ENCODE measurements around the gene LENG8.
"Not testable (repeated sequence)": the region's sequence is repeated elsewhere in the genome, so short reads cannot be mapped to it uniquely, and the experiment has no call there.

The LENG8 gene

DNA sequence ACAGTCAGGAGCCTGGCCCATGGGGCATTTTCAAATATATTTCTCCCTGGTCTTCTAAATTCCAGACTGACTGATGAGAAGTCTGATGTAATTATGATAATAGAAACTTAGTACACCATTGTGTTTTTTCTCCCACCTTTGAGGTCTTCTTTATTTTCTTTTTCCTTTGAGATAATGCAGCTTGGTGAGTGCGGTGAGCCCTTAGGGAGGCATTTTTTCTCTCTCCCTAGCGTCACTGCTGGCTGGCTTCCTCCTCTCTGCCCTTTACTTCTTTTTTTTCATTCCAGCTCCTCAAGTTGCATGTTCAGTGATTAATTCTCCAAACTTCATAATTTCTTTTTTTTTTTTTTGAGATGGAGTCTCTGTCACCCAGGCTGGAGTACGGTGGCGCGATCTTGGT is 36.9 kb downstream of the LENG8 start:
- H3K4me3 ChIP-seq, result no peak overlapping the region
- no peak for TF ChIP-seq FOXP2 (optimal IDR thresholded peaks at IDR 0.05; ENCODE audit: control extremely low read depth, extremely low read length, insufficient read depth)
- TF ChIP-seq EZH2 (IDR thresholded peaks at IDR 0.05), result no peak
- TF ChIP-seq POLR2AphosphoS5 (IDR thresholded peaks at IDR 0.05; ENCODE audit: borderline replicate concordance, low read depth, low read length), result no peak
- no peaks in the 10 kb centered on the region for H3K36me3 ChIP-seq (ENCODE audit: insufficient read depth, low read length)
- no peak overlapping the region for H3K9ac ChIP-seq (ENCODE audit: insufficient read length)
- H3K27ac ChIP-seq, result no peak overlapping the region
- DNase-seq (ENCODE audit: low read depth, low spot score), result no peak
- H3K9me3 ChIP-seq (ENCODE audit: low read depth, low read length), result no peaks in the 10 kb centered on the region

DNA sequence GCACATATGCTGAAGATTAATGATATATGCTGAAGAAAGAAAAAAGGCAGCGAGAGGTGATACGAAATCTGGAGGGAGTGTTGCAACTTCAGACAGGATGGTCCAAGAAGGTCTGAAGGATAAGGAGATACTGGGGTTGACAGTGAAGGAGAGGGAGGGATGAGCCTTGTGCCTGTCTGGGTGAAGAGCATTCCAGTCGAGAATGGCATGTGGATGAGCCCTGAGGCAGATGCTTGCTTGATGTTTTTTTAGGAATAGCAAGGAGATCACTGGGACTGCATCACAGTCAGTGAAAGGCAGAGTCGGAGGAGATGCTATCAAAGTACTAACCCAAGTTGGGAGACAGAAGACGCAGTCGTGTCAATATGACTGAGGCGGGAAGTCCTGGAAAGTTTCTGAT is 40.3 kb downstream of the LENG8 start:
- no peak for DNase-seq (ENCODE audit: low read depth, low spot score)
- TF ChIP-seq FOXP2 (optimal IDR thresholded peaks at IDR 0.05; ENCODE audit: control extremely low read depth, extremely low read length, insufficient read depth) (no peak), EZH2 (IDR thresholded peaks at IDR 0.05) (no peak), POLR2AphosphoS5 (IDR thresholded peaks at IDR 0.05; ENCODE audit: borderline replicate concordance, low read depth, low read length) (no peak)
- Histone ChIP-seq H3K27ac (no peak overlapping the region), H3K4me3 (no peak overlapping the region), H3K36me3 (ENCODE audit: insufficient read depth, low read length) (no peaks in the 10 kb centered on the region), H3K9me3 (ENCODE audit: low read depth, low read length) (no peaks in the 10 kb centered on the region), H3K9ac (ENCODE audit: insufficient read length) (no peak overlapping the region)

GRCh38 chr19:54489766-54490165 is 40.8 kb downstream of the LENG8 start:
- no peak for DNase-seq (ENCODE audit: low read depth, low spot score)
- H3K36me3 ChIP-seq (ENCODE audit: insufficient read depth, low read length), result no peaks in the 10 kb centered on the region
- no peak for TF ChIP-seq EZH2 (IDR thresholded peaks at IDR 0.05)
- TF ChIP-seq FOXP2 (optimal IDR thresholded peaks at IDR 0.05; ENCODE audit: control extremely low read depth, extremely low read length, insufficient read depth), result no peak
- no peak for TF ChIP-seq POLR2AphosphoS5 (IDR thresholded peaks at IDR 0.05; ENCODE audit: borderline replicate concordance, low read depth, low read length)

DNA sequence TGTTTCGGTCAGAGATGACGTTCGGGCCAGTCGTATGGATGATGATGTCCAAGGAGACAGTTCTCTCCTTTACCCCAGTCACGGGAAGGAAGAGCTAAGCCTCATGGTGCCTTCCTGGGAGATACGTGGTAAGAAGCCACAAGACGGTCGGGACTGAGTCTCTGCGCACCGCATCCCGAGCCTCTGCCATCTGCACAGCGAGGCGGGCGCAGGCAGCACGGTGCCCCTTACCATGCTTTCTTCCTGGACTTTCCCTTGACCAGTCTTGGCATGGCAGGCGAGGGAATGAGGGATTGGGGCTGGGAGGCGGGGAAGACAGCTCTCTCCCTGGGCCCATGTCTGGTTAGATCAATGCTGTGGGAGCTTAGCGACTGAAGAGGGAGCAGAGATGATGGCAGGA is 43.6 kb downstream of the LENG8 start:
- no peak for DNase-seq (ENCODE audit: low read depth, low spot score)
- Histone ChIP-seq H3K9ac (ENCODE audit: insufficient read length) (no peak overlapping the region), H3K9me3 (ENCODE audit: low read depth, low read length) (no peaks in the 10 kb centered on the region), H3K36me3 (ENCODE audit: insufficient read depth, low read length) (no peaks in the 10 kb centered on the region), H3K27ac (no peak overlapping the region), H3K4me3 (no peak overlapping the region)
- no peak for TF ChIP-seq POLR2AphosphoS5 (IDR thresholded peaks at IDR 0.05; ENCODE audit: borderline replicate concordance, low read depth, low read length)
- TF ChIP-seq EZH2 (IDR thresholded peaks at IDR 0.05), result no peak
- TF ChIP-seq FOXP2 (optimal IDR thresholded peaks at IDR 0.05; ENCODE audit: control extremely low read depth, extremely low read length, insufficient read depth), result no peak

More at GRCh38 chr19:54489766-54490165, 40.8 kb downstream of the LENG8 start:
- Histone ChIP-seq H3K27ac (no peak overlapping the region), H3K9ac (ENCODE audit: insufficient read length) (no peak overlapping the region), H3K9me3 (ENCODE audit: low read depth, low read length) (no peaks in the 10 kb centered on the region), H3K4me3 (no peak overlapping the region)

GRCh38 chr19:54493056-54493455 is 44.1 kb downstream of the LENG8 start:
- DNase-seq (ENCODE audit: low read depth, low spot score); H3K27ac ChIP-seq; H3K9me3 ChIP-seq (ENCODE audit: low read depth, low read length); H3K9ac ChIP-seq (ENCODE audit: insufficient read length); H3K4me3 ChIP-seq; H3K36me3 ChIP-seq (ENCODE audit: insufficient read depth, low read length): not testable (repeated sequence)

- no peak for TF ChIP-seq FOXP2 (optimal IDR thresholded peaks at IDR 0.05; ENCODE audit: control extremely low read depth, extremely low read length, insufficient read depth)
- DNase-seq (ENCODE audit: low read depth, low spot score), result no peak
- Histone ChIP-seq H3K4me3 (no peak overlapping the region), H3K36me3 (ENCODE audit: insufficient read depth, low read length) (no peaks in the 10 kb centered on the region), H3K27ac (no peak overlapping the region), H3K9ac (ENCODE audit: insufficient read length) (no peak overlapping the region), H3K9me3 (ENCODE audit: low read depth, low read length) (no peaks in the 10 kb centered on the region)
Measured at GRCh38 chr19:54493967-54494585, 45.1 kb downstream of the LENG8 start.

DNA sequence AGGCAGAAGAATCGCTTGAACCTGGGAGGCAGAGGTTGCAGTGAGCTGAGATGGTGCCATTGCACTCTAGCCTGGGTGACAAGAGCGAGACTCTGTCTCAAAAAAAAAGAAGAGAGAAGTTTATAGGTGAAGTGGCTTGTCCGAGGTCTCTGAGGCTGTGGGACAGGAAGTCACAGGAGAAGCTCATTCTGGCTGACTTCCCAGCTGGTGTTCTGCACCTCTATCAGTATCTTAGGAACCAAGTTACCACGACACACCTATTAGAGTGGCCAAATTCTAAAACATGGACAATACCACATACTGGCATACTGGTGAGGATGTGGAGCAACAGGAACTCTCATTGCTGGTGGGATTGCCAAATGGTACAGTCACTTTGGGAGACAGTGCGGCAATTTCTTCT is 46.3 kb downstream of the LENG8 start:
- H3K4me3 ChIP-seq; DNase-seq (ENCODE audit: low read depth, low spot score); H3K27ac ChIP-seq; H3K9me3 ChIP-seq (ENCODE audit: low read depth, low read length); H3K36me3 ChIP-seq (ENCODE audit: insufficient read depth, low read length); H3K9ac ChIP-seq (ENCODE audit: insufficient read length): not testable (repeated sequence)

- not testable (repeated sequence) for H3K9me3 ChIP-seq (ENCODE audit: low read depth, low read length); H3K27ac ChIP-seq; H3K4me3 ChIP-seq; DNase-seq (ENCODE audit: low read depth, low spot score); H3K36me3 ChIP-seq (ENCODE audit: insufficient read depth, low read length); H3K9ac ChIP-seq (ENCODE audit: insufficient read length)
Measured at GRCh38 chr19:54497747-54498450, 48.9 kb downstream of the LENG8 start.

GRCh38 chr19:54498451-54498772 is 49.4 kb downstream of the LENG8 start:
- not testable (repeated sequence) for DNase-seq (ENCODE audit: low read depth, low spot score); H3K36me3 ChIP-seq (ENCODE audit: insufficient read depth, low read length); H3K9ac ChIP-seq (ENCODE audit: insufficient read length); H3K9me3 ChIP-seq (ENCODE audit: low read depth, low read length); H3K4me3 ChIP-seq; H3K27ac ChIP-seq

Measured in SK-N-MC (cell line).